Esophagus squamous epithelium (tissue), 4 donors: Measurements from ENCODE around the gene HLCS.

Experiments used
- POLR2A ChIP-seq, 4 donors: fragments of 450-650 bp; IDR thresholded peaks; one replicate each; pipeline ENCODE4 v1.6.1; 2017; ENCODE audit warnings: antibody characterized with exemption in 4 of 4, mild to moderate bottlenecking in 4 of 4, moderate library complexity in 3 of 4
- TF ChIP-seq, protein P1 (sequence below), 6 experiments: fragments of 450-650 bp in 4 of 6; fragments of 200-600 bp in 2 of 6; sonication (generic) in 2 of 6; IDR thresholded peaks; one replicate each; pipeline ENCODE4 v1.5.1; 2016 to 2019; ENCODE audit warnings: antibody characterized with exemption in 6 of 6, mild to moderate bottlenecking in 4 of 6, moderate library complexity in 4 of 6

DNA sequence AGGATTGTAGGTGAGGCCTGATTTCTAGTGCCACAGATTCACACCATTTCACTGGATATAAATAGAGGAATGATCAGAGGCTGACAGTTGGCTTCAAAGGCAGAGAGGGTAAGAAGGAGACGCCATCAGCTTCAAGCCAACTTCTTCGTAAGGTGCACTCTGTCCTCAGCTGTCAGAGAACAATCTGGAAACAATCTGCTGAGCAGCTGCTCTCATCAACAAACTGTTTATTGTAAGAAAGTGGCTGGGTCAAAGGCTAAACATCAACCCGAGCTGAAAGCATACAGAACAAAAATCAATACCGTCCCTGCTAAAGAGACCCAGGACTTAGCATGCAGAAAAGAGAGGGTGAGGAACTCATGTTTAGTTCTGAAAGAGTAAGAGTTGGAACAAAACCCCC, 48.2 kb downstream of the HLCS start:
- TF ChIP-seq, protein P1, sequence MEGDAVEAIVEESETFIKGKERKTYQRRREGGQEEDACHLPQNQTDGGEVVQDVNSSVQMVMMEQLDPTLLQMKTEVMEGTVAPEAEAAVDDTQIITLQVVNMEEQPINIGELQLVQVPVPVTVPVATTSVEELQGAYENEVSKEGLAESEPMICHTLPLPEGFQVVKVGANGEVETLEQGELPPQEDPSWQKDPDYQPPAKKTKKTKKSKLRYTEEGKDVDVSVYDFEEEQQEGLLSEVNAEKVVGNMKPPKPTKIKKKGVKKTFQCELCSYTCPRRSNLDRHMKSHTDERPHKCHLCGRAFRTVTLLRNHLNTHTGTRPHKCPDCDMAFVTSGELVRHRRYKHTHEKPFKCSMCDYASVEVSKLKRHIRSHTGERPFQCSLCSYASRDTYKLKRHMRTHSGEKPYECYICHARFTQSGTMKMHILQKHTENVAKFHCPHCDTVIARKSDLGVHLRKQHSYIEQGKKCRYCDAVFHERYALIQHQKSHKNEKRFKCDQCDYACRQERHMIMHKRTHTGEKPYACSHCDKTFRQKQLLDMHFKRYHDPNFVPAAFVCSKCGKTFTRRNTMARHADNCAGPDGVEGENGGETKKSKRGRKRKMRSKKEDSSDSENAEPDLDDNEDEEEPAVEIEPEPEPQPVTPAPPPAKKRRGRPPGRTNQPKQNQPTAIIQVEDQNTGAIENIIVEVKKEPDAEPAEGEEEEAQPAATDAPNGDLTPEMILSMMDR (IDR thresholded peaks at IDR 0.05) = no peak
- no peak for TF ChIP-seq POLR2A (IDR thresholded peaks at IDR 0.05)
